HepG2 (cell line): ENCODE data around the gene DEFB124. TPM values are rescaled to one million over a fixed set of nuclear protein-coding genes. Genes with fewer than 3 reads are reported as not detected.

Experiments used
- ATF3 ChIP-seq: sonication (generic); formaldehyde crosslinking; IDR thresholded peaks from 2 replicates; pipeline ENCODE4 v1.4.0; 2020; ENCODE audit warnings: missing genetic modification reagents
- HBP1 ChIP-seq: IDR thresholded peaks from 2 replicates; pipeline ENCODE4 v1.6.1; 2016; ENCODE audit warnings: low read depth, control low read depth
- MAX ChIP-seq: IDR thresholded peaks from 2 replicates; pipeline ENCODE4 v1.6.1; 2012; ENCODE audit warnings: inconsistent platforms
- SMAD3 ChIP-seq: sonication (generic); formaldehyde crosslinking; IDR thresholded peaks from 2 replicates; pipeline ENCODE4 v1.4.0; 2020; ENCODE audit warnings: missing genetic modification reagents
- THAP9 ChIP-seq: sonication (generic); formaldehyde crosslinking; IDR thresholded peaks from 2 replicates; pipeline ENCODE4; 2020; ENCODE audit warnings: missing genetic modification reagents, mild to moderate bottlenecking, borderline replicate concordance
- ZBTB10 ChIP-seq: sonication (generic); formaldehyde crosslinking; IDR thresholded peaks from 2 replicates; pipeline ENCODE4 v1.4.0; 2020; ENCODE audit warnings: missing genetic modification reagents, borderline replicate concordance
- ZBTB40 ChIP-seq, 2 experiments: fragments of 450-650 bp in 1 of 2; sonication (generic) in 1 of 2; formaldehyde crosslinking in 1 of 2; IDR thresholded peaks; 2 replicates each; pipeline versions ENCODE4 v1.6.1 to v1.8.0; 2016 to 2022; ENCODE audit warnings: antibody characterized with exemption in 1 of 2, mild to moderate bottlenecking in 1 of 2, missing genetic modification reagents in 1 of 2
- ZNF367 ChIP-seq: sonication (generic); formaldehyde crosslinking; IDR thresholded peaks from 2 replicates; pipeline ENCODE4 v1.4.0; 2020; ENCODE audit warnings: missing genetic modification reagents, borderline replicate concordance
- ZNF563 ChIP-seq: sonication (generic); formaldehyde crosslinking; IDR thresholded peaks from 2 replicates; pipeline ENCODE4 v1.8.0; 2022; ENCODE audit warnings: mild to moderate bottlenecking, moderate library complexity, missing genetic modification reagents
- polyA plus RNA-seq, 8 experiments: library from polyadenylated mRNA; depleted of rRNA in 3 of 8; stranded (reverse) in 7 of 8; unstranded in 1 of 8; fragments of >200 nt; fragmentation: Illumina TruSeq in 4 of 8; extraction: Trizol in 4 of 8; gene quantifications; 2 replicates each; pipeline versions ENCODE4 v1.2.1 to v1.2.3, GENCODE V29; 2011 to 2016; ENCODE audit warnings: low read depth in 4 of 8, missing spikeins in 1 of 8, mixed read lengths in 1 of 8; ENCODE audit not compliant: insufficient read depth in 1 of 8
- total RNA-seq, 5 experiments: library from RNA; depleted of rRNA; stranded (reverse); fragments of >200 nt; fragmentation: Illumina TruSeq; extraction: Trizol; gene quantifications; 2 replicates each; pipeline ENCODE4 v1.2.3, GENCODE V29; 2016; ENCODE audit warnings: low read depth in 1 of 5

Gene DEFB124
- total and polyA plus RNA-seq, 2 of the 13 experiments (the other 11 are each of a cell fraction or from before 2014, with no cell fraction given): not detected

GRCh38 chr20:31515072-31515774 is 40.3 kb upstream of the DEFB124 start (continued):
- TF ChIP-seq ZBTB40 (IDR thresholded peaks at IDR 0.05) (no peak), ZBTB40 (CRISPR knock-in tag; IDR thresholded peaks at IDR 0.05) (peak; percentile 52; the same call in 1 of the 2 replicates), ZNF367 (CRISPR knock-in tag) (0 out of 2 replicates have a peak, but pooled peaks have one; percentile 52), ATF3 (CRISPR knock-in tag) (no peak), MAX (no peak), ZNF563 (CRISPR knock-in tag) (no peak), SMAD3 (CRISPR knock-in tag) (no peak), ZBTB10 (CRISPR knock-in tag) (no peak), HBP1 (CRISPR knock-in tag) (no peak), THAP9 (CRISPR knock-in tag) (no peak)
